HG03135 (cell line): ENCODE results near the gene TRIO.

Source experiments
- ATAC-seq: cut with Tn5 transposase; IDR thresholded peaks from one replicate; pipeline ENCODE4 v1.9.1; 2021; ENCODE audit warnings: mild to moderate bottlenecking, moderate library complexity; ENCODE audit not compliant: unreplicated experiment

The TRIO gene

GRCh38 chr5:14145435-14146334, 2.5 kb downstream of the TRIO start:
- ATAC-seq, result no peak

- ATAC-seq, result no peak
Measured at GRCh38 chr5:14146725-14147124, 3.6 kb downstream of the TRIO start.

GRCh38 chr5:14147210-14147609, 4.1 kb downstream of the TRIO start:
- no peak for ATAC-seq

GRCh38 chr5:14148483-14148882, 5.3 kb downstream of the TRIO start:
- ATAC-seq, result no peak

GRCh38 chr5:14148890-14149671, 5.9 kb downstream of the TRIO start:
- ATAC-seq, result no peak

- ATAC-seq, result no peak
Measured at GRCh38 chr5:14149672-14150274, 6.6 kb downstream of the TRIO start.

- ATAC-seq, result no peak
Measured at GRCh38 chr5:14151416-14151815, 8.3 kb downstream of the TRIO start.

- no peak for ATAC-seq
Measured at GRCh38 chr5:14153071-14153864, 10.1 kb downstream of the TRIO start.

GRCh38 chr5:14153932-14154731, 11.0 kb downstream of the TRIO start:
- no peak for ATAC-seq

GRCh38 chr5:14155075-14155474, 11.9 kb downstream of the TRIO start:
- peak; percentile 65 for ATAC-seq

- no peak for ATAC-seq
Measured at GRCh38 chr5:14155739-14156138, 12.6 kb downstream of the TRIO start.

- ATAC-seq, result no peak
Measured at GRCh38 chr5:14156290-14156649, 13.1 kb downstream of the TRIO start.

GRCh38 chr5:14156650-14157492, 13.7 kb downstream of the TRIO start:
- ATAC-seq, result peak; percentile 76

GRCh38 chr5:14157493-14157782, 14.3 kb downstream of the TRIO start:
- ATAC-seq, result no peak

- no peak for ATAC-seq
Measured at GRCh38 chr5:14158890-14159666, 15.9 kb downstream of the TRIO start.

- ATAC-seq, result no peak
Measured at GRCh38 chr5:14161825-14162556, 18.8 kb downstream of the TRIO start.

GRCh38 chr5:14164164-14165163, 21.3 kb downstream of the TRIO start:
- no peak for ATAC-seq
